ENCODE measurements around the gene IGF2BP2.
"Not testable (repeated sequence)": the region's sequence is repeated elsewhere in the genome, so short reads cannot be mapped to it uniquely, and the experiment has no call there.

Gene IGF2BP2

DNA sequence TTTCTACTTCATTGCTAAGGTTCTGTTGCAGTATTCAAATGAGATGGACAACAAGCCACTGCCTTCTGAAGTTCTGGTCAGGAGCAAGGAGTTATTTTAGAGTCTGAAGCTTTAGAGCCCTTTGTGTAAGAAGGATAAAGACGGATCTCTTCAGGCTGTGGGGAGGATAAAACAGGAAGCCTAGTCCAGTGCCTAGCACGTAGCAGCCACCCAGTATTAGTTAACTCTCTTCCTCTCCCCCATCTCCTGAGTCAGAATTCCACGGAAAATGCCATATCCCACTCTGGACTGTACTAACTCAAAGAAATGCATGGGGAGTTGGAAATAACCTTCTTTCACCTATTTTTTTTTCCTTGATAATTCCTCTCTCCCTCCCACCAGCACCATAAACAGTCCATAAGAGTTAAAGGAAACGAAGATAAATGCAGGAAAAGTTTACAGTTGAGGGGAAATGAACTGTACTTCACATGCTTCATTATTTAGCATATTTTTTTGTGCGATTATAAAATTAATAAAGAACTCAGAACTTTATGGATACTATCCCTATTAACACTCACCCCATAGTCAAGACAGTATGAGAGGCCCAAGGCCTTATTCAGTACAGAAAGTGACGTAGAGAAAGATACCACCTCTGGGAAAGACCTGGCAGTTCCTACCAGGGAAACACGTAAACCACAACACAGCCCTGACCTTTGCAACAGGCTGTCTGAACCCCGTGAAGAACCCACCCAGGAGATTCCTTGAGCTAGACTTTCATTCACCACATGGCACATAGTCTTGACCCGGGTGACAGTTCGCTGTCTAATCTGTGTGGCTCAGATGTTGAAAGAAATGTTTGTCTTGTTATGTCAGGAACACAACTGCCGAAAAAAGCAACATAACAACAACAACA is 9.2 kb downstream of the IGF2BP2 start:
- Histone ChIP-seq H3K4me2 (ENCODE audit: low read length) (no peak overlapping the region), H3K36me3 (replicated peaks; ENCODE audit: low read depth, low read length) (no peaks in the 10 kb centered on the region), H3K27ac (ENCODE audit: low read length) (no peak overlapping the region), H2AFZ (ENCODE audit: low read depth, low read length) (no peak overlapping the region), H3K27me3 (ENCODE audit: low read depth, low read length) (peaks cover 21% of the 10 kb centered on the region), H3K4me1 (ENCODE audit: low read length) (no peaks in the 10 kb centered on the region), H3K4me3 (ENCODE audit: low read length) (no peak overlapping the region), H3K79me2 (ENCODE audit: low read length) (no peaks in the 10 kb centered on the region), H3K9me3 (ENCODE audit: insufficient read depth, low read length) (no peaks in the 10 kb centered on the region), H4K20me1 (ENCODE audit: insufficient read depth, low read length) (no peaks in the 10 kb centered on the region), H3K9ac (ENCODE audit: low read length) (no peak overlapping the region)
- TF ChIP-seq, protein P1, sequence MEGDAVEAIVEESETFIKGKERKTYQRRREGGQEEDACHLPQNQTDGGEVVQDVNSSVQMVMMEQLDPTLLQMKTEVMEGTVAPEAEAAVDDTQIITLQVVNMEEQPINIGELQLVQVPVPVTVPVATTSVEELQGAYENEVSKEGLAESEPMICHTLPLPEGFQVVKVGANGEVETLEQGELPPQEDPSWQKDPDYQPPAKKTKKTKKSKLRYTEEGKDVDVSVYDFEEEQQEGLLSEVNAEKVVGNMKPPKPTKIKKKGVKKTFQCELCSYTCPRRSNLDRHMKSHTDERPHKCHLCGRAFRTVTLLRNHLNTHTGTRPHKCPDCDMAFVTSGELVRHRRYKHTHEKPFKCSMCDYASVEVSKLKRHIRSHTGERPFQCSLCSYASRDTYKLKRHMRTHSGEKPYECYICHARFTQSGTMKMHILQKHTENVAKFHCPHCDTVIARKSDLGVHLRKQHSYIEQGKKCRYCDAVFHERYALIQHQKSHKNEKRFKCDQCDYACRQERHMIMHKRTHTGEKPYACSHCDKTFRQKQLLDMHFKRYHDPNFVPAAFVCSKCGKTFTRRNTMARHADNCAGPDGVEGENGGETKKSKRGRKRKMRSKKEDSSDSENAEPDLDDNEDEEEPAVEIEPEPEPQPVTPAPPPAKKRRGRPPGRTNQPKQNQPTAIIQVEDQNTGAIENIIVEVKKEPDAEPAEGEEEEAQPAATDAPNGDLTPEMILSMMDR (IDR thresholded peaks at IDR 0.05; ENCODE audit: low read depth, low read length): no peak
- TF ChIP-seq EZH2phosphoT487 (IDR thresholded peaks at IDR 0.05; ENCODE audit: low read depth): no peak

DNA sequence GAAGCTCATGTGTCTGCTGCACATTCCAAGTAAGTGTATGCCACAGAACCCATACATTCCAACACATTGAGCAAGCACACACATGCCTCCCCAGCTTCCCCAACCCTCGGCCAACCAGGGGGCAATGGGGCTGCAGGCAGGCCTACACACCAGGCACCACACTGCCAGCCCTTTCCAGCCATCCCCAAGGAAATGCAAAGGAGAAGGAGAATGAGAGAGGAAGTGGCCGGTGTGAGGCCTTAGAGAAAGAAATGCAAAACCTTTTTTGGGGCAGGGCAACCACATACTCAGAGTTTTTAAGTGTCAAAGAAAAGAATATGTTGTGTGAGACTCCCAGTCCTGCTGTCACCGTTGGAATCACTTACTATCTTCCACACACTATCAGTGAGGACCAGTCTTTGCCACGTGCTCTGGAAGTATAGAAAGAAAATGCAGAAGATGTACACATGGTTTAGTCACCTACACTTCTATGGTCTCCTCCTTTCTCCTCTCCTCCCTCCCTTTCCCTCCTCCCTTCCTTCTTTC is 11.1 kb downstream of the IGF2BP2 start:
- Histone ChIP-seq H4K20me1 (ENCODE audit: insufficient read depth, low read length) (no peaks in the 10 kb centered on the region), H3K4me3 (ENCODE audit: low read length) (no peak overlapping the region), H3K79me2 (ENCODE audit: low read length) (no peaks in the 10 kb centered on the region), H3K9me3 (ENCODE audit: insufficient read depth, low read length) (no peaks in the 10 kb centered on the region), H3K27me3 (ENCODE audit: low read depth, low read length) (0 out of 2 replicates have a peak, but pooled peaks cover 8% of the 10 kb centered on the region), H2AFZ (ENCODE audit: low read depth, low read length) (no peak overlapping the region), H3K4me1 (ENCODE audit: low read length) (no peaks in the 10 kb centered on the region), H3K4me2 (ENCODE audit: low read length) (no peak overlapping the region), H3K27ac (ENCODE audit: low read length) (no peak overlapping the region), H3K9ac (ENCODE audit: low read length) (no peak overlapping the region), H3K36me3 (replicated peaks; ENCODE audit: low read depth, low read length) (no peaks in the 10 kb centered on the region)
- TF ChIP-seq EZH2phosphoT487 (IDR thresholded peaks at IDR 0.05; ENCODE audit: low read depth): no peak
- TF ChIP-seq, protein P1 (IDR thresholded peaks at IDR 0.05; ENCODE audit: low read depth, low read length): no peak

DNA sequence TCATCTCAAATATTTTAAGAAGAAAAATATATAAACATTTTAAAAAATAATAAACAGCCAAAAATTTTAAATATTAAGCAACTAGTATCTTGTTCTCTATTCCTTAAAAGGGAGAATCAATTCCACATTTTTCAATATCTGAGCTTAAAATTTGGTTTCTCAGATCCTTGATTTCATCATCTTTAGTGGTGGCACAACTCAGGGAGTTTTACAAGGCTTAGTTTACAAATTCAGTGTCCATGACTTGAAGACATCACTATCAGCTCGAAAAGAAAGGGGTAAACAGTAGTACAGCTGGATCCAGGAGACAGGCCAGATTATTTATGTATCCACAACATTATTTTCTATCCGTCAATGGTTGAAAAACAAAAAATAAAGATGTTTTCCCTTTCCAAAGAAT is 11.6 kb downstream of the IGF2BP2 start:
- Histone ChIP-seq H2AFZ (ENCODE audit: low read depth, low read length) (no peak overlapping the region), H3K4me1 (ENCODE audit: low read length) (no peaks in the 10 kb centered on the region), H3K4me3 (ENCODE audit: low read length) (no peak overlapping the region), H3K9ac (ENCODE audit: low read length) (no peak overlapping the region), H3K27ac (ENCODE audit: low read length) (no peak overlapping the region), H4K20me1 (ENCODE audit: insufficient read depth, low read length) (no peaks in the 10 kb centered on the region), H3K9me3 (ENCODE audit: insufficient read depth, low read length) (no peaks in the 10 kb centered on the region), H3K27me3 (ENCODE audit: low read depth, low read length) (0 out of 2 replicates have a peak, but pooled peaks cover 3% of the 10 kb centered on the region), H3K79me2 (ENCODE audit: low read length) (no peaks in the 10 kb centered on the region), H3K36me3 (replicated peaks; ENCODE audit: low read depth, low read length) (no peaks in the 10 kb centered on the region), H3K4me2 (ENCODE audit: low read length) (no peak overlapping the region)
- TF ChIP-seq, protein P1 (IDR thresholded peaks at IDR 0.05; ENCODE audit: low read depth, low read length): no peak
- TF ChIP-seq EZH2phosphoT487 (IDR thresholded peaks at IDR 0.05; ENCODE audit: low read depth): no peak

DNA sequence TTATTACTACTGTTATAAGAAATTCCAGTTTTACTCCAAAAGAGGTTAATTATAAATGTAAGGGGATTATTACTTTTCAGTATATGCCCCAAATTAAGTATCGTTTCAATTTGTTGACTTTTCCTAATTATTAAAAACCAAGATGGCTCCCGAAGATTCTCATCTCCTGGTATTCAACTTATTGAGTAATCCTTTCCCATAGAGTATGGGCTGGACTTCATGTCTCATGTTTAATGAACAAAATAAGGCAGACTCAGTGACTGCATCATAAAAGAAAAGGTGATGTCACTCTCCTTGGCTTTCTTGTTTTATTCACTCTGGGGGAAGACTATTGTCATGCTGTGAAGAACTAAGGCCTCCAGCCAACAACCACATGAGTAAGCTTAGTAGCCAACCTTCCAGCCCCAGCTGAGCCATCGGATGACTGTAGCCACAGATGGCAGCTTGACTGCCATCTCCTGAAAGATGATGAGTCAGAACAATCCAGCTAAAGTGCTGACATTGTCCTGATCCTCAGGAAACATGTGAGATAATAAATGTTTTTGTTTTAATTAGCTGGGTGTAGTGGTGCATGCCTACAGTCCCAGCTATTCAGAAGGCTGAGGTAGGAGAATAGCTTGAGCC is 17.3 kb downstream of the IGF2BP2 start:
- H3K36me3 ChIP-seq (replicated peaks; ENCODE audit: low read depth, low read length): no peaks in the 10 kb centered on the region
- no peak overlapping the region for H3K9ac ChIP-seq (ENCODE audit: low read length)
- H4K20me1 ChIP-seq (ENCODE audit: insufficient read depth, low read length): no peaks in the 10 kb centered on the region
- no peaks in the 10 kb centered on the region for H3K27me3 ChIP-seq (ENCODE audit: low read depth, low read length)
- no peak overlapping the region for H3K27ac ChIP-seq (ENCODE audit: low read length)
- H3K79me2 ChIP-seq (ENCODE audit: low read length): no peaks in the 10 kb centered on the region
- H3K4me3 ChIP-seq (ENCODE audit: low read length): no peak overlapping the region
- no peak overlapping the region for H2AFZ ChIP-seq (ENCODE audit: low read depth, low read length)
- no peaks in the 10 kb centered on the region for H3K4me1 ChIP-seq (ENCODE audit: low read length)
- TF ChIP-seq, protein P1 (IDR thresholded peaks at IDR 0.05; ENCODE audit: low read depth, low read length): no peak
- no peak for TF ChIP-seq EZH2phosphoT487 (IDR thresholded peaks at IDR 0.05; ENCODE audit: low read depth)
- H3K9me3 ChIP-seq (ENCODE audit: insufficient read depth, low read length): no peaks in the 10 kb centered on the region
- no peak overlapping the region for H3K4me2 ChIP-seq (ENCODE audit: low read length)

DNA sequence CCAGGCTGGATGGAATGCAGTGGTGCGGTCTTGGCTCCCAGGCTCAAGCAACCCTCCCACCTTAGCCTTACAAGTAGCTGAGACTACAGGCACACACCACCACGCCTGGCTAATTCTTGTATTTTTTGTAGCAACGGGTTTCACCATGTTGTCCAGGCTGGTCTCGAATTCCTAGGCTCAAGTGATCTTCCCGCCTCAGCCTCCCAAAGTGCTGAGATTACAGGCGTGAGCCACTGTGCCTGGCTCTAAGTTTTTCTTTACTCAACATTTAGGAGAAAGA is 26.1 kb downstream of the IGF2BP2 start:
- H3K27ac ChIP-seq (ENCODE audit: low read length); H3K9ac ChIP-seq (ENCODE audit: low read length); H3K9me3 ChIP-seq (ENCODE audit: insufficient read depth, low read length); H3K79me2 ChIP-seq (ENCODE audit: low read length); H2AFZ ChIP-seq (ENCODE audit: low read depth, low read length); H3K4me1 ChIP-seq (ENCODE audit: low read length); H3K4me3 ChIP-seq (ENCODE audit: low read length); H3K27me3 ChIP-seq (ENCODE audit: low read depth, low read length); H3K4me2 ChIP-seq (ENCODE audit: low read length); H3K36me3 ChIP-seq (replicated peaks; ENCODE audit: low read depth, low read length); H4K20me1 ChIP-seq (ENCODE audit: insufficient read depth, low read length): not testable (repeated sequence)

Measured in OCI-LY3 (cell line).